LNCAP (cell line): ENCODE results near the gene GABRG3.

ENCODE experiments used
- CTCF ChIP-seq: fragments of 450-650 bp; IDR thresholded peaks from 2 replicates; pipeline ENCODE4 v1.5.1; 2017; ENCODE audit warnings: mild to moderate bottlenecking

The GABRG3 gene

GRCh38 chr15:27271258-27271657, 300.3 kb downstream of the GABRG3 start:
- TF ChIP-seq CTCF = no peak

GRCh38 chr15:27272427-27272826, 301.4 kb downstream of the GABRG3 start:
- no peak for TF ChIP-seq CTCF

- TF ChIP-seq CTCF = no peak
These were observed 302.5 kb downstream of the GABRG3 start for GRCh38 chr15:27273506-27273905.

- TF ChIP-seq CTCF = no peak
These were observed 307.8 kb downstream of the GABRG3 start for GRCh38 chr15:27278761-27279160.

GRCh38 chr15:27292641-27293040, 321.7 kb downstream of the GABRG3 start:
- TF ChIP-seq CTCF = no peak

GRCh38 chr15:27293607-27294006, 322.6 kb downstream of the GABRG3 start:
- TF ChIP-seq CTCF = no peak

- TF ChIP-seq CTCF = no peak
These were observed 346.8 kb downstream of the GABRG3 start for GRCh38 chr15:27317736-27318135.

- TF ChIP-seq CTCF = no peak
These were observed 352.8 kb downstream of the GABRG3 start for GRCh38 chr15:27323801-27324200.
